Kidney tubule cell (primary cell): ENCODE results near the gene NFE2L3.
"Not testable (repeated sequence)": the region's sequence is repeated elsewhere in the genome, so short reads cannot be mapped to it uniquely, and the experiment has no call there.

Source experiments
- DNase-seq: peaks from one replicate; pipeline ENCODE4 v3.0.0-alpha.2; 2018; ENCODE audit warnings: low spot score

Gene NFE2L3

GRCh38 chr7:26147646-26148306 is 4.2 kb upstream of the NFE2L3 start:
- not testable (repeated sequence) for DNase-seq

- DNase-seq: not testable (repeated sequence)
Observed at GRCh38 chr7:26148307-26148700, 3.7 kb upstream of the NFE2L3 start.

GRCh38 chr7:26149391-26149977 is 2.5 kb upstream of the NFE2L3 start:
- DNase-seq: no peak

- no peak for DNase-seq
Observed at GRCh38 chr7:26151096-26151495, 902 bp upstream of the NFE2L3 start.

- no peak for DNase-seq
Observed at GRCh38 chr7:26151650-26151952, 397 bp upstream of the NFE2L3 start.

- peak; percentile 29 for DNase-seq
Observed at GRCh38 chr7:26152782-26153240, 813 bp downstream of the NFE2L3 start.

GRCh38 chr7:26153241-26153822 is 1.3 kb downstream of the NFE2L3 start:
- peak; percentile 64 for DNase-seq

GRCh38 chr7:26153823-26154783 is 2.1 kb downstream of the NFE2L3 start:
- peak; percentile 83 for DNase-seq

- DNase-seq: peak; percentile 81
Observed at GRCh38 chr7:26155531-26156375, 3.8 kb downstream of the NFE2L3 start.

GRCh38 chr7:26156451-26157420 is 4.7 kb downstream of the NFE2L3 start:
- peak; percentile 96 for DNase-seq

GRCh38 chr7:26157520-26158105 is 5.6 kb downstream of the NFE2L3 start:
- no peak for DNase-seq

GRCh38 chr7:26159243-26159642 is 7.2 kb downstream of the NFE2L3 start:
- DNase-seq: peak; percentile 71

- DNase-seq: peak; percentile 56
Observed at GRCh38 chr7:26160896-26161295, 8.9 kb downstream of the NFE2L3 start.

- DNase-seq: no peak
Observed at GRCh38 chr7:26162431-26162830, 10.4 kb downstream of the NFE2L3 start.

- not testable (repeated sequence) for DNase-seq
Observed at GRCh38 chr7:26163804-26164203, 11.8 kb downstream of the NFE2L3 start.

- no peak for DNase-seq
Observed at GRCh38 chr7:26165950-26166683, 14.1 kb downstream of the NFE2L3 start.

- no peak for DNase-seq
Observed at GRCh38 chr7:26166684-26167266, 14.8 kb downstream of the NFE2L3 start.

- DNase-seq: peak; percentile 49
Observed at GRCh38 chr7:26167303-26167934, 15.4 kb downstream of the NFE2L3 start.
